ENCODE data around the gene NDUFS7. TPM values are rescaled to one million over a fixed set of nuclear protein-coding genes. Genes with fewer than 3 reads are reported as not detected.

NDUFS7 gene
- total and polyA plus RNA-seq, 12 donors, result 248 to 498 (median 377) TPM

DNA sequence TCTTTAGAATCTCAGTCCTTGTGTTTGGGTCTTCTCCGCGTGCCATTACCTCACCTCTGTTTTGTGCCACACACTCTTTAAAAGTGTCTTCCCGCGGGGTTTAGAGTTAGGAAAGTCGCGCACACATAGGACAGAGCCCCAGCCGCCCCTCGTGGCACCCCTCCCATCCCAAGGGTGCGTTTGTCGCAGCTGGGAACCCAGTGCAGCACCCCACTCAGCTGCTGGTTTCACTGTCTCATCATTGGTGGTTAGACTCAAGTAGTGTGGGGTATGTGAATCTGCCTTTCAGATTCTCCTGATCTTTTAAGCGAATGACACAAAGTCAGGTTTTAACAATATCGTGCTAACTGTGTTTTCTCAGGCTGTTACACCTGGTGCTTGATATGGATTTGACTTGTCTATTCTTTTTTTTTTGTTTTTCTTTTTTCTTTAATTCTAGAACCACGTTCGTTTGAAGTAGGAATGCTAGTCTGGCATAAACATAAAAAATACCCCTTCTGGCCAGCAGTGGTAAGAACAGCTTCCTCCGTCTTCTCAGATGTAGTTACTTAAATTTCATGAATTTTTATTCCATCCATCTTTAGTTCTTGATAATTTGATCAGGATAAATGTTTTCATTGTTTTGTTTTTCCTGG is 19.5 kb upstream of the NDUFS7 start:
- Histone ChIP-seq H3K36me3 (peaks cover 0 to 96% (median 35%) of the 10 kb centered on the region in 9 donors), H3K9me3 (no peaks in the 10 kb centered on the region), H3K4me3 (no peak overlapping the region), H3K4me1 (peaks cover 11 to 47% (median 25%) of the 10 kb centered on the region in 9 donors), H3K27ac (no peak overlapping the region), H3K27me3 (no peaks in the 10 kb centered on the region)
- no peak for TF ChIP-seq CTCF (IDR thresholded peaks at IDR 0.05)
- no peak for DNase-seq
- intact Hi-C loops (cut with DNase I), result loop anchor here in 3 of 10 donors (5.0 to 10.0 kb wide), 2 partner anchors 77 to 79 kb away; partner anchors contain the start of gene EFNA2 (in 3 of the 3)
- WGBS, 2 donors, result 81 to 87% methylated on average over 15 of the region's 15 CpGs
- ATAC-seq, result no peak

GRCh38 chr19:1365319-1366269 is 18.1 kb upstream of the NDUFS7 start:
- no peak overlapping the region for H3K27ac ChIP-seq
- ATAC-seq, result no peak
- WGBS, 2 donors, result 89 to 92% methylated on average over 37 of the region's 37 CpGs

DNA sequence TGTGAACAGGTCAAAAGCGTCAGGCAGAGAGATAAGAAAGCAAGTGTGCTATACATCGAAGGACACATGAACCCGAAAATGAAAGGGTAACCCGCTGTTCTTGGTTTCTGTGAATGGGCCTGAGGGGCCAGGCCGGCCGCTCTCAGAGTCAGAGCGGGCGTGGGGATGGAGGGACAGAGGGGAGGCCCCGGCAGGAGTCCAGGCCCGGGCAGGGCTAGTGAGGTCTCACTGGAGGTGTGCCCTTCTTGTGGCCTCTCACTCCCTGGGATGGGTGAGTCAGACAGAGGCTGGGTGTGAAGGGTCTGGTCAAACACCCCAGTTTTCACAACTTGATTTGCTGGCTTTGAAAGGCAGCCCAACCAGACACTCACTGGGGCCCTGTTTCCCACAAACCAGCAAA is 17.4 kb upstream of the NDUFS7 start:
- Histone ChIP-seq H3K4me3 (no peak overlapping the region), H3K36me3 (peaks cover 0 to 98% (median 55%) of the 10 kb centered on the region in 9 donors), H3K4me1 (peaks cover 7 to 37% (median 16%) of the 10 kb centered on the region in 9 donors), H3K27ac (no peak overlapping the region), H3K9me3 (no peaks in the 10 kb centered on the region), H3K27me3 (no peaks in the 10 kb centered on the region)
- no peak for TF ChIP-seq CTCF (IDR thresholded peaks at IDR 0.05)
- 94 to 95% methylated on average over 10 of the region's 10 CpGs for WGBS, 2 donors
- intact Hi-C loops (cut with DNase I), result loop anchor here in 2 of 10 donors (10.0 kb wide), 1 partner anchor 81 kb away; the partner anchor contains the start of gene EFNA2 (in 2 of the 2)
- no peak for ATAC-seq
- DNase-seq, result no peak

More at GRCh38 chr19:1365319-1366269, 18.1 kb upstream of the NDUFS7 start:
- DNase-seq, result no peak
- Histone ChIP-seq H3K36me3 (peaks cover 0 to 96% (median 48%) of the 10 kb centered on the region in 9 donors), H3K4me3 (no peak overlapping the region), H3K9me3 (no peaks in the 10 kb centered on the region), H3K4me1 (peaks cover 10 to 44% (median 23%) of the 10 kb centered on the region in 9 donors), H3K27me3 (no peaks in the 10 kb centered on the region)
- no peak for TF ChIP-seq CTCF (IDR thresholded peaks at IDR 0.05)
- intact Hi-C loops (cut with DNase I), result loop anchor here in 2 of 10 donors (10.0 kb wide), 1 partner anchor 81 kb away; the partner anchor contains the start of gene EFNA2 (in 2 of the 2)

Data from heart right ventricle (tissue), 16 donors.